GM23338 (cell line): ENCODE results near the gene MEP1A. TPM values are rescaled to one million over a fixed set of nuclear protein-coding genes. Genes with fewer than 3 reads are reported as not detected.

Source experiments
- ATAC-seq: fragments of 200-7000 bp; cut with Tn5 transposase; 3 replicates; pipeline ENCODE4 v1.9.1; 2020
- DNase-seq: peaks from one replicate; pipeline ENCODE4 v3.0.0-alpha.2; 2015; ENCODE audit warnings: low spot score
- H2AFZ ChIP-seq: fragments of 200-600 bp; sonication (generic); 2 replicates; pipeline ENCODE4 v1.8.0; 2016; ENCODE audit warnings: antibody characterized with exemption, mild to moderate bottlenecking, moderate library complexity
- H3F3A ChIP-seq: fragments of 200-600 bp; sonication (generic); replicated peaks from 2 replicates; pipeline ENCODE4 v1.8.0; 2017; ENCODE audit warnings: antibody characterized with exemption, mixed run types, low read depth
- H3K27ac ChIP-seq: fragments of 200-600 bp; sonication (generic); 2 replicates; pipeline ENCODE4 v1.6.1; 2016; ENCODE audit warnings: low read depth
- H3K27me3 ChIP-seq: fragments of 200-600 bp; sonication (generic); 2 replicates; pipeline ENCODE4 v1.8.0; 2016; ENCODE audit warnings: mild to moderate bottlenecking, mixed run types, moderate library complexity; ENCODE audit not compliant: insufficient read depth
- H3K36me3 ChIP-seq: fragments of 200-600 bp; sonication (generic); 2 replicates; pipeline ENCODE4 v1.8.0; 2016; ENCODE audit warnings: mild to moderate bottlenecking; ENCODE audit not compliant: insufficient read depth
- H3K4me1 ChIP-seq: fragments of 200-600 bp; sonication (generic); 2 replicates; pipeline ENCODE4 v1.8.0; 2016; ENCODE audit warnings: mild to moderate bottlenecking, moderate library complexity; ENCODE audit not compliant: insufficient read depth
- H3K4me2 ChIP-seq: fragments of 200-600 bp; sonication (generic); 2 replicates; pipeline ENCODE4 v1.7.1; 2017; ENCODE audit warnings: mixed run types
- H3K4me3 ChIP-seq: fragments of 200-600 bp; sonication (generic); 2 replicates; pipeline ENCODE4 v1.6.1; 2016; ENCODE audit warnings: mixed run types
- H3K79me2 ChIP-seq: fragments of 200-600 bp; sonication (generic); replicated peaks from 2 replicates; pipeline ENCODE4 v1.8.0; 2017; ENCODE audit warnings: mild to moderate bottlenecking; ENCODE audit not compliant: insufficient read depth
- H3K9me2 ChIP-seq: fragments of 200-600 bp; sonication (generic); 2 replicates; pipeline ENCODE4 v1.8.0; 2017; ENCODE audit not compliant: insufficient read depth
- H4K20me1 ChIP-seq: fragments of 200-600 bp; sonication (generic); replicated peaks from 2 replicates; pipeline ENCODE4 v1.8.0; 2017; ENCODE audit warnings: mild to moderate bottlenecking; ENCODE audit not compliant: insufficient read depth
- H3K27ac Mint-ChIP-seq: 2 replicates; pipeline ENCODE4 v1.8.0; 2020; ENCODE audit warnings: inconsistent platforms, mild to moderate bottlenecking, moderate library complexity, mixed read lengths
- H3K27me3 Mint-ChIP-seq: 3 replicates; pipeline ENCODE4 v1.8.0; 2022; ENCODE audit warnings: low read depth, mild to moderate bottlenecking, moderate library complexity, mixed read lengths, inconsistent platforms; ENCODE audit not compliant: insufficient read depth, poor library complexity
- H3K36me3 Mint-ChIP-seq: 3 replicates; pipeline ENCODE4 v1.8.0; 2021; ENCODE audit warnings: low read depth, mild to moderate bottlenecking, inconsistent platforms, moderate library complexity, mixed read lengths
- H3K4me1 Mint-ChIP-seq: 3 replicates; pipeline ENCODE4 v1.8.0; 2020; ENCODE audit warnings: mild to moderate bottlenecking, inconsistent platforms, mixed read lengths
- H3K4me3 Mint-ChIP-seq: 3 replicates; pipeline ENCODE4 v1.8.0; 2021; ENCODE audit warnings: moderate library complexity, mild to moderate bottlenecking, inconsistent platforms, mixed read lengths
- H3K9me3 Mint-ChIP-seq: 3 replicates; pipeline ENCODE4 v1.8.0; 2020; ENCODE audit warnings: moderate library complexity, mild to moderate bottlenecking, inconsistent platforms, mixed read lengths
- CREB1 ChIP-seq: fragments of 250-450 bp; sonication (Bioruptor Pico); IDR thresholded peaks from 2 replicates; pipeline ENCODE4 v1.5.0; 2020; ENCODE audit warnings: low read depth, mild to moderate bottlenecking, moderate library complexity
- CTCF ChIP-seq, 2 experiments: fragments of 200-600 bp in 1 of 2; sonication (generic) in 1 of 2; conservative IDR thresholded peaks; 2 replicates each; pipeline versions ENCODE4 v1.5.1 to v1.6.1; 2016 to 2017; ENCODE audit warnings: antibody characterized with exemption in 2 of 2, low read depth in 2 of 2, mild to moderate bottlenecking in 2 of 2, moderate library complexity in 1 of 2
- EZH2phosphoT487 ChIP-seq: fragments of 200-600 bp; sonication (generic); IDR thresholded peaks from one replicate; pipeline ENCODE4 v1.8.1; 2018; ENCODE audit warnings: antibody characterized with exemption; ENCODE audit not compliant: unreplicated experiment
- NANOG ChIP-seq: IDR thresholded peaks from 2 replicates; pipeline ENCODE4 v1.6.1; 2016; ENCODE audit warnings: antibody characterized with exemption, borderline replicate concordance
- POLR2AphosphoS5 ChIP-seq: IDR thresholded peaks from 2 replicates; pipeline ENCODE4 v1.6.1; 2016; ENCODE audit warnings: antibody characterized with exemption, low read depth
- ZNF114 ChIP-seq: fragments of 250-450 bp; sonication (Bioruptor Pico); IDR thresholded peaks from 2 replicates; pipeline ENCODE4 v1.5.0; 2020; ENCODE audit warnings: mild to moderate bottlenecking, moderate library complexity
- ZNF331 ChIP-seq: fragments of 250-450 bp; sonication (Bioruptor Pico); IDR thresholded peaks from 2 replicates; pipeline ENCODE4 v1.5.0; 2020; ENCODE audit warnings: low read depth, mild to moderate bottlenecking, moderate library complexity
- ZNF462 ChIP-seq: fragments of 250-450 bp; sonication (Bioruptor Pico); IDR thresholded peaks from 2 replicates; pipeline ENCODE4 v1.5.0; 2020; ENCODE audit warnings: mild to moderate bottlenecking, moderate library complexity
- polyA plus RNA-seq: library from polyadenylated mRNA; unstranded; fragments of >200 nt; fragmentation: Nextera tagmentation; extraction: Ambion mirVana; gene quantifications from 2 replicates; pipeline ENCODE4 v1.2.1, GENCODE V29; 2016
- total RNA-seq: library from RNA; depleted of rRNA; stranded (reverse); fragments of >200 nt; shearing (Covaris generic); gene quantifications from 2 replicates; pipeline ENCODE4 v1.2.3, GENCODE V29; 2014

MEP1A gene
- total and polyA plus RNA-seq, 2 experiments from 2014 or later, result not detected

- H3K27me3 Mint-ChIP-seq, result peaks cover 2% of the 10 kb centered on the region
- H3K9me3 Mint-ChIP-seq, result no peaks in the 10 kb centered on the region; the same call in 2 of the 3 replicates
- no peaks in the 10 kb centered on the region for H3K27me3 ChIP-seq
- peaks cover 6% of the 10 kb centered on the region; the same call in 1 of the 2 replicates for H3K4me1 ChIP-seq
- no peaks in the 10 kb centered on the region for H3F3A ChIP-seq
- ATAC-seq (peak; percentile 59), DNase-seq (peak; percentile 34)
- H3K4me3 ChIP-seq, result no peak overlapping the region
- no peak overlapping the region for H2AFZ ChIP-seq
- 0 out of 3 replicates have a peak, but pooled peaks cover 2% of the 10 kb centered on the region for H3K4me1 Mint-ChIP-seq
- H3K27ac Mint-ChIP-seq, result no peak overlapping the region
- no peaks in the 10 kb centered on the region for H4K20me1 ChIP-seq
- no peaks in the 10 kb centered on the region for H3K9me2 ChIP-seq
- TF ChIP-seq POLR2AphosphoS5 (no peak), CTCF (conservative IDR thresholded peaks at IDR 0.05; ENCODE audit: low read depth in 2 of 2) (no peak), ZNF114 (no peak), ZNF462 (CRISPR knock-in tag) (no peak), NANOG (no peak), EZH2phosphoT487 (no peak), ZNF331 (CRISPR knock-in tag) (no peak), CREB1 (CRISPR knock-in tag) (no peak)
- H3K4me2 ChIP-seq, result no peak overlapping the region
- no peak overlapping the region for H3K4me3 Mint-ChIP-seq
- no peak overlapping the region for H3K27ac ChIP-seq
- H3K79me2 ChIP-seq, result no peaks in the 10 kb centered on the region
- no peaks in the 10 kb centered on the region for H3K36me3 Mint-ChIP-seq
- no peaks in the 10 kb centered on the region for H3K36me3 ChIP-seq
Observed at GRCh38 chr6:46756469-46757213, 36.5 kb upstream of the MEP1A start.
